GM18907 (cell line): ENCODE measurements around the gene INTS1.

Experiments
- ATAC-seq: cut with Tn5 transposase; IDR thresholded peaks from one replicate; pipeline ENCODE4 v1.9.1; 2021; ENCODE audit warnings: mild to moderate bottlenecking, moderate library complexity; ENCODE audit not compliant: unreplicated experiment

INTS1 gene

GRCh38 chr7:1421020-1421790, 83.0 kb downstream of the INTS1 start:
- ATAC-seq, result no peak
